Kidney glomerular epithelial cell (primary cell): ENCODE data around the gene GABRR3.

Experiments used
- DNase-seq: peaks from one replicate; lab custom pipeline; 2025; lab: John Stamatoyannopoulos, UW

GABRR3 gene

DNA sequence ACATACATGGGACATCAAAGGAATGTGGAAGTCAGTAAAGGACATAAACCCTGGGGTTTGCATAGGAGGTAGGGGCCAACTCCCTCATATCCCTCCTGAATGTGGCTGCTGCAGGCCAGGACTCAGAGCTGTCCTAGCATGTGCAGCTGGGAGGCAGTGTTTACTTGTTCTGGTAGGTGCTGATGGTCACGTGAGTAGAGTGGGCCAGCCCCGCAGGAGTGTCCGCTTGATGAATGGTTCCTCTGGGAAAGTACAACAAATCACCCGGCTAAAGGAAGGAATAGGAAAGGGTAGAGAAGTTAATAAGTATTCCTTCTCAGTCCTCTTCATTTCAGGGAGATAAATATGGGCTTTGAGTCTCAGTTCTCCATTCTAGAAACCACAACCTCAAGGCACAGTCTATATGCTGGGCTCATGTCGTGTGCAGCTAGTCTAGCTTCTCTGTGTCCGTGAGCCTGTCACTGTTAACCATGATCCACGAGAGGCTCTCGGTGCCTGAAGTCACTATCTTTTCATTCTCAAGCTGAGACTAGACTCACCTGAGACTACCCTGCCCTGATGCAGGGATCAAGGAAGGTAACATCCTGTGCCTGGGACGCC lies 80.8 kb downstream of the GABRR3 start:
- no peak for DNase-seq

- DNase-seq, result no peak
Measured at GRCh38 chr3:97952872-97953271, 82.2 kb downstream of the GABRR3 start.

- DNase-seq, result no peak
Measured at GRCh38 chr3:97952280-97952679, 82.8 kb downstream of the GABRR3 start.

GRCh38 chr3:97950360-97950759 lies 84.8 kb downstream of the GABRR3 start:
- no peak for DNase-seq

DNA sequence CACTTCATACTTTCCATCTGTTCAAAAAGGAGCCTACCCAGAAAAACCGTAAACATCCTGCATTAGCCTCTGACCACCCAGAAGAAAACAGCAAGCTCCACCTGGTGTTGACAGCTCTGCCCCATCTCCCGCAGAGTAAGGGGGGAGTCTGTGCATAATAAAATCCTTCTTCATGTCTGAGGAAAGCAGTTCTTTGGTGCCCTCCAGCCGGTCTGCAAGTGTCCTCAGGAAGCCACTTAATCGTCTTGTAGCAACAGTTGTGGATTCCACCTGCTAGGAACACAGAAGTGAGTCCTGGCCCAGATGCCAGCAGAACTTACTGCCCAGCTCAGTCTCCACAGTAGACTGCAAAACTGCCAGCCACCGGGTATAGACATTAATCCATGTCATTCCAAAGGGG lies 85.4 kb downstream of the GABRR3 start:
- DNase-seq, result no peak

- DNase-seq, result no peak
Measured at GRCh38 chr3:97949110-97949485, 86.0 kb downstream of the GABRR3 start.

DNA sequence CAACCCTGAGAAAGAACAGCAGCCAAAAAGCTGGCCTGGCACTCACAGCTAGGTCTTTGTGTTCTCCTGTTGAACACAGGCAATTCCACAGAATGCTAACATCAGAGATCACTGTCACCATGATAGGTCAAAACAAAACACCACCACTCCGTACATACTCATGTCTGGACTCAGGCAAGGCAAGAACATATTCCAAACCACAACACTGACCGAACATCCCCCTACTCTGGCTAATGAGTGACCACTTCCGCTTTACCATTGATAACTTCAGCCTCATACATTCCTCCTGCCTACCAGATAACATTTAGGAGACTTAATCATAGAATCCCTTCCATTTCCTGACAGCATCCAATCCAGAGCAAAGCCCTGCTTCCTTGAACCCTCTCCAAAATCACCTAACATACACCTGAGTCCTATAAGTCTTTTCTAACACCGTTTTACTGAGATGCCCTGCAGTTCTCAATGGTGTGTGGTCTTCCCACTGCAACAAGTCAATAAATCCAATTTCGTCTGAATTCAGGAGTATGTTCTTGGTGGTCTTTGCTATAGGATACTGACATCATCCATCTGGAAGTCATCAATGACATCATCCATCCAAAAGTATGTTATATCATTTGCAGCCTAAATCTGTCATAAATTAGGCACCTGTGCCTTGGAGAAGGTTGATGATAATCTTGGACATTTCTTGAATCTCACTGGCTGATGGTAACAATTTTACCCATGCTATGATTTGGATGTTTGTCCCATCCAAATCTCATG lies 86.6 kb downstream of the GABRR3 start:
- no peak for DNase-seq

DNA sequence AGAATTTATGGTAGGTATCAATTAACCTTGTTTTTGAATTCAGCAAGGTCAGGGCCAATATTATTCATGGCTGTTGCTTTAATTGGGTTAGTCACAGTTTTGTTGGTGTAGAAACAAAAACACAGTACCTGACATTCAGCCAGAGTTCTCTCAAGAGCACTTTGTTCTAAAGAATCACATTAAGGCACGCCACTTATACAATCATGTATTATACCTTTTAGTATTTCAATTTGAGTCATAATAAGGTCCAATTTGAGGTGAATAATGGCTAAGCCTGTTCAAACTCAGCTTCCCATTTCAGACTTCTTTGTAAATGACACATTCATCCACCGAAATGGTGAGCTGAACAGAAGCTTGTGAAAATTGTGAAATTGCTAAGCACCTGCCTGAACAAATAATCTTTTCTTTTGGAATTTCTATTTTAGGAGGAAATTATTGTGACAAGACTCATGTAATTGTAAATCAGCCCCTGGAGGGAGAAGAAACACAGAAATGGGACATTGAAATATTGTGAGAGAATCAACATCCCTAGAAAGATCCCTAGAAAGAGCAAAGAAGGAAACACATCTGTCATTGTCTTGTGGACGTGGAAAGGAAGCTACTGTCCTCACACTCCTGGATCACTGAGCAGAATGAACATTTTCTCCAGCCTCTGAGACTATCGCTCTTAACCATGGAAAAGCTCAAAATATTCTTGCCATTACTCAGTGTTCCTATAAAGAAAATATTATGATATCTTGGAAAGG lies 92.1 kb downstream of the GABRR3 start:
- DNase-seq, result no peak

- no peak for DNase-seq
Measured at GRCh38 chr3:97940034-97940433, 95.1 kb downstream of the GABRR3 start.

DNA sequence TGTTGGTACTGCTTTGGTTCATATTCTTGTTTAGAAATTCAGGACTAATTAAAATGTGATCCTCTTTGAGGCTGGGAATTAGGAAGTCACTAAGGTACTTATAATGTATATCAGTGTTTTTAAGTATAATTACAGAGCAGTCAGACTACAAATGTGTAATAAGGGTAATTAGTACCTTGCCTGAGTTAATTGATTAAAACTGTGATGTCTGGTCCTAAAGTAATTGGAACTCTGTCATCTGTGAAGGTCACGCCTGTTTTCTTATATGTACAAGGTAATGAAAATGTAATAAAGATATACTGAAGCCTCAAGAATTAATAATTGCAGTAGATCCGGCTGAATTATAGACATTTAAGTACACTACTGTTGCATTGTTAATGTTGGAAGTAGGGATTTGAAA lies 95.7 kb downstream of the GABRR3 start:
- no peak for DNase-seq

- DNase-seq, result no peak
Measured at GRCh38 chr3:97938444-97938843, 96.7 kb downstream of the GABRR3 start.

GRCh38 chr3:97937205-97937604 lies 97.9 kb downstream of the GABRR3 start:
- DNase-seq, result no peak

DNA sequence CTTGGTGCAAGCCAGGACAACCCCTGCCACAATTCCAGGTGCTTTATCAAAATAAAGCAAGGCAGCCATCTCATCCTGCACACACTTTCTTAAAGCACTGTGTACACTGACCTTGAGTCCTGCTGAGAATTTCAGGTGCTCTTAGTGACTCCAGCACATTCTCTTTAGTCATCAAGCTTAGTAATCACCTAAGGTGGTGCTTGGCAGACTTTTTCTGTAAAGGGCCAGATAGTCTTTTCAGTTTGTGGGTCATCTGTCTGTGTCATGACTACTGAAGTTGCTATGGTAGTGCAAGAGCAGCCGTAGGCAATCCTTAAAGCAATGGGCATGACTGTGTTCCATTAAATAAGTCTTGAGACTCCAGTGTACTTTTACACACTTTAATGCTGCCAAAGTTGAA lies 99.3 kb downstream of the GABRR3 start:
- no peak for DNase-seq
